HEK293 (cell line): ENCODE data around the gene ITGB1BP1.

Source experiments
- CTCF ChIA-PET: fragments of 350-600 bp; formaldehyde crosslinking; extraction: SDS; loops from one replicate; lab custom pipeline; 2021; ENCODE audit warnings: antibody characterized with exemption; lab: Yijun Ruan, JAX
- POLR2A ChIA-PET: fragments of 300-600 bp; formaldehyde crosslinking; extraction: SDS; loops from one replicate; lab custom pipeline; 2020; ENCODE audit warnings: antibody characterized with exemption, inconsistent platforms; lab: Yijun Ruan, JAX
- H3K27ac ChIP-seq: fragments of 200-500 bp; sonication (Bioruptor generic); 2 replicates; pipeline ENCODE4 v1.5.1; 2014; ENCODE audit warnings: low read depth, low read length, control low read depth, inconsistent platforms; ENCODE audit errors: extremely low read depth
- H3K36me3 ChIP-seq, 2 experiments: fragments of 200-500 bp in 1 of 2; sonication (Bioruptor generic) in 1 of 2; 1 replicate in 1 of 2; 2 replicates in 1 of 2; pipeline ENCODE4 v1.5.1; 2014 to 2017; ENCODE audit warnings: inconsistent platforms in 2 of 2, low read length in 2 of 2; ENCODE audit not compliant: control insufficient read depth in 2 of 2, insufficient read depth in 1 of 2
- H3K4me1 ChIP-seq: fragments of 200-500 bp; sonication (Bioruptor generic); 2 replicates; pipeline ENCODE4 v1.5.1; 2014; ENCODE audit warnings: mild to moderate bottlenecking, low read length, inconsistent platforms; ENCODE audit not compliant: control insufficient read depth, insufficient read depth
- H3K4me3 ChIP-seq: 2 replicates; pipeline ENCODE4 v1.5.1; 2011; ENCODE audit warnings: low read depth, mild to moderate bottlenecking, control low read depth, low read length, moderate library complexity
- H3K9me3 ChIP-seq: fragments of 200-500 bp; sonication (Bioruptor generic); 2 replicates; pipeline ENCODE4 v1.5.1; 2014; ENCODE audit warnings: low read depth, low read length, inconsistent platforms; ENCODE audit not compliant: control insufficient read depth, insufficient read depth
- GLIS1 ChIP-seq: fragments of 450-650 bp; formaldehyde crosslinking; IDR thresholded peaks from 2 replicates; pipeline ENCODE4 v1.5.1; 2016; ENCODE audit warnings: missing biosample characterization, missing genetic modification characterization
- HOXD13 ChIP-seq: sonication (generic); formaldehyde crosslinking; IDR thresholded peaks from 2 replicates; pipeline ENCODE4 v1.8.0; 2022; ENCODE audit warnings: missing genetic modification reagents, borderline replicate concordance
- KLF16 ChIP-seq: fragments of 450-650 bp; formaldehyde crosslinking; IDR thresholded peaks from 2 replicates; pipeline ENCODE4 v1.5.1; 2017; ENCODE audit warnings: missing biosample characterization, missing genetic modification characterization
- TRIM28 ChIP-seq: IDR thresholded peaks from 2 replicates; pipeline ENCODE4 v1.6.1; 2011; ENCODE audit warnings: low read length, control low read depth, borderline replicate concordance
- YY1 ChIP-seq: fragments of 450-650 bp; formaldehyde crosslinking; IDR thresholded peaks from 2 replicates; pipeline ENCODE4 v1.5.1; 2018; ENCODE audit warnings: missing biosample characterization, missing genetic modification characterization
- ZBTB17 ChIP-seq: fragments of 450-650 bp; formaldehyde crosslinking; IDR thresholded peaks from 2 replicates; pipeline ENCODE4 v1.5.1; 2016; ENCODE audit warnings: missing biosample characterization, missing genetic modification characterization
- ZFHX2 ChIP-seq: fragments of 450-650 bp; formaldehyde crosslinking; conservative IDR thresholded peaks from 2 replicates; pipeline ENCODE4 v1.5.1; 2016; ENCODE audit warnings: missing biosample characterization, missing genetic modification characterization
- ZNF138 ChIP-seq: fragments of 450-650 bp; formaldehyde crosslinking; IDR thresholded peaks from 2 replicates; pipeline ENCODE4 v1.5.1; 2016; ENCODE audit warnings: missing biosample characterization, missing genetic modification characterization, borderline replicate concordance
- ZNF146 ChIP-seq: fragments of 450-650 bp; formaldehyde crosslinking; IDR thresholded peaks from 2 replicates; pipeline ENCODE4 v1.5.1; 2016; ENCODE audit warnings: missing biosample characterization, missing genetic modification characterization
- ZNF175 ChIP-seq: fragments of 450-650 bp; formaldehyde crosslinking; IDR thresholded peaks from 2 replicates; pipeline ENCODE4 v1.5.1; 2016; ENCODE audit warnings: missing biosample characterization, missing genetic modification characterization
- ZNF184 ChIP-seq: fragments of 450-650 bp; IDR thresholded peaks from 2 replicates; pipeline ENCODE4 v1.5.1; 2018; ENCODE audit warnings: missing biosample characterization, mild to moderate bottlenecking, missing genetic modification characterization
- ZNF449 ChIP-seq: fragments of 450-650 bp; formaldehyde crosslinking; IDR thresholded peaks from 2 replicates; pipeline ENCODE4 v1.5.1; 2017; ENCODE audit warnings: missing biosample characterization, mild to moderate bottlenecking, missing genetic modification characterization, moderate library complexity
- ZNF48 ChIP-seq: fragments of 450-650 bp; formaldehyde crosslinking; IDR thresholded peaks from 2 replicates; pipeline ENCODE4 v1.5.1; 2016; ENCODE audit warnings: missing biosample characterization, missing genetic modification characterization
- ZNF488 ChIP-seq: fragments of 450-650 bp; formaldehyde crosslinking; IDR thresholded peaks from 2 replicates; pipeline ENCODE4 v1.5.1; 2016; ENCODE audit warnings: missing biosample characterization, missing genetic modification characterization
- ZNF555 ChIP-seq: fragments of 450-650 bp; formaldehyde crosslinking; conservative IDR thresholded peaks from 2 replicates; pipeline ENCODE4 v1.5.1; 2017; ENCODE audit warnings: missing biosample characterization, mild to moderate bottlenecking, missing genetic modification characterization, inconsistent platforms
- ZNF658 ChIP-seq: fragments of 450-650 bp; formaldehyde crosslinking; IDR thresholded peaks from 2 replicates; pipeline ENCODE4; 2016; ENCODE audit warnings: missing biosample characterization, missing genetic modification characterization
- TF ChIP-seq, protein P1 (sequence below): fragments of 450-650 bp; formaldehyde crosslinking; IDR thresholded peaks from 2 replicates; pipeline ENCODE4 v1.5.1; 2016; ENCODE audit warnings: missing biosample characterization, missing genetic modification characterization
- TF ChIP-seq, protein P2 (sequence below): sonication (generic); formaldehyde crosslinking; IDR thresholded peaks from 2 replicates; pipeline ENCODE4 v1.8.1; 2022; ENCODE audit warnings: mild to moderate bottlenecking, moderate library complexity, missing genetic modification reagents
- TF ChIP-seq, protein P3 (sequence below): fragments of 450-650 bp; formaldehyde crosslinking; IDR thresholded peaks from 2 replicates; pipeline ENCODE4 v1.5.1; 2016; ENCODE audit warnings: missing biosample characterization, missing genetic modification characterization

The ITGB1BP1 gene

GRCh38 chr2:9412781-9413180, 10.5 kb downstream of the ITGB1BP1 start:
- POLR2A ChIA-PET, result no interaction called here
- CTCF ChIA-PET, result no interaction called here

GRCh38 chr2:9410108-9410507, 13.2 kb downstream of the ITGB1BP1 start:
- Histone ChIP-seq H3K27ac (no peak overlapping the region), H3K4me1 (no peaks in the 10 kb centered on the region)
- POLR2A ChIA-PET, result interaction anchor here (0.7 kb wide), 1 partner anchor 235 kb away, joined by 8 read pairs; no protein-coding TSS in a partner anchor
- CTCF ChIA-PET, result no interaction called here
- no peak for TF ChIP-seq ZNF146 (tag by site-specific recombination)
- TF ChIP-seq, all 188 proteins: peak for 0
- H3K36me3 ChIP-seq, result peaks cover 0 to 66% of the 10 kb centered on the region in 2 experiments
- H3K9me3 ChIP-seq, result no peaks in the 10 kb centered on the region
- H3K4me3 ChIP-seq, result no peak overlapping the region

More at GRCh38 chr2:9412781-9413180, 10.5 kb downstream of the ITGB1BP1 start:
- TF ChIP-seq ZNF175 (no peak), KLF16 (tag by site-specific recombination) (no peak), ZNF184 (no peak), YY1 (tag by site-specific recombination) (no peak), TRIM28 (no peak), HOXD13 (CRISPR knock-in tag) (no peak), ZNF658 (no peak), ZNF555 (tag by site-specific recombination) (no peak), ZBTB17 (tag by site-specific recombination) (no peak)
- TF ChIP-seq, protein P1, sequence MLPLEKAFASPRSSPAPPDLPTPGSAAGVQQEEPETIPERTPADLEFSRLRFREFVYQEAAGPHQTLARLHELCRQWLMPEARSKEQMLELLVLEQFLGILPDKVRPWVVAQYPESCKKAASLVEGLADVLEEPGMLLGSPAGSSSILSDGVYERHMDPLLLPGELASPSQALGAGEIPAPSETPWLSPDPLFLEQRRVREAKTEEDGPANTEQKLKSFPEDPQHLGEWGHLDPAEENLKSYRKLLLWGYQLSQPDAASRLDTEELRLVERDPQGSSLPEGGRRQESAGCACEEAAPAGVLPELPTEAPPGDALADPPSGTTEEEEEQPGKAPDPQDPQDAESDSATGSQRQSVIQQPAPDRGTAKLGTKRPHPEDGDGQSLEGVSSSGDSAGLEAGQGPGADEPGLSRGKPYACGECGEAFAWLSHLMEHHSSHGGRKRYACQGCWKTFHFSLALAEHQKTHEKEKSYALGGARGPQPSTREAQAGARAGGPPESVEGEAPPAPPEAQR (tag by site-specific recombination), result no peak
- TF ChIP-seq, protein P2, sequence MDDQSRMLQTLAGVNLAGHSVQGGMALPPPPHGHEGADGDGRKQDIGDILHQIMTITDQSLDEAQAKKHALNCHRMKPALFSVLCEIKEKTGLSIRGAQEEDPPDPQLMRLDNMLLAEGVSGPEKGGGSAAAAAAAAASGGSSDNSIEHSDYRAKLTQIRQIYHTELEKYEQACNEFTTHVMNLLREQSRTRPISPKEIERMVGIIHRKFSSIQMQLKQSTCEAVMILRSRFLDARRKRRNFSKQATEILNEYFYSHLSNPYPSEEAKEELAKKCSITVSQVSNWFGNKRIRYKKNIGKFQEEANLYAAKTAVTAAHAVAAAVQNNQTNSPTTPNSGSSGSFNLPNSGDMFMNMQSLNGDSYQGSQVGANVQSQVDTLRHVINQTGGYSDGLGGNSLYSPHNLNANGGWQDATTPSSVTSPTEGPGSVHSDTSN (CRISPR knock-in tag), result no peak
- TF ChIP-seq, protein P3, sequence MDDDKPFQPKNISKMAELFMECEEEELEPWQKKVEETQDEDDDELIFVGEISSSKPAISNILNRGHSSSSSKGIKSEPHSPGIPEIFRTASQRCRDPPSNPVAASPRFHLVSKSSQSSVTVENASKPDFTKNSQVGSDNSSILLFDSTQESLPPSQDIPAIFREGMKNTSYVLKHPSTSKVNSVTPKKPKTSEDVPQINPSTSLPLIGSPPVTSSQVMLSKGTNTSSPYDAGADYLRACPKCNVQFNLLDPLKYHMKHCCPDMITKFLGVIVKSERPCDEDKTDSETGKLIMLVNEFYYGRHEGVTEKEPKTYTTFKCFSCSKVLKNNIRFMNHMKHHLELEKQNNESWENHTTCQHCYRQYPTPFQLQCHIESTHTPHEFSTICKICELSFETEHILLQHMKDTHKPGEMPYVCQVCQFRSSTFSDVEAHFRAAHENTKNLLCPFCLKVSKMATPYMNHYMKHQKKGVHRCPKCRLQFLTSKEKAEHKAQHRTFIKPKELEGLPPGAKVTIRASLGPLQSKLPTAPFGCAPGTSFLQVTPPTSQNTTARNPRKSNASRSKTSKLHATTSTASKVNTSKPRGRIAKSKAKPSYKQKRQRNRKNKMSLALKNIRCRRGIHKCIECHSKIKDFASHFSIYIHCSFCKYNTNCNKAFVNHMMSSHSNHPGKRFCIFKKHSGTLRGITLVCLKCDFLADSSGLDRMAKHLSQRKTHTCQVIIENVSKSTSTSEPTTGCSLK (tag by site-specific recombination), result no peak
- TF ChIP-seq, all 188 proteins: peak for 0
- Histone ChIP-seq H3K27ac (no peak overlapping the region), H3K4me1 (no peaks in the 10 kb centered on the region), H3K36me3 (peaks cover 0 to 60% of the 10 kb centered on the region in 2 experiments; a peak in 2 of 3 replicates), H3K9me3 (no peaks in the 10 kb centered on the region), H3K4me3 (no peak overlapping the region)

GRCh38 chr2:9408641-9409151, 14.6 kb downstream of the ITGB1BP1 start:
- H3K36me3 ChIP-seq, result peaks cover 0 to 67% of the 10 kb centered on the region in 2 experiments
- H3K4me3 ChIP-seq, result no peak overlapping the region
- no peaks in the 10 kb centered on the region for H3K9me3 ChIP-seq
- CTCF ChIA-PET, result no interaction called here
- POLR2A ChIA-PET, result interaction anchor here (1.2 kb wide), 1 partner anchor 21 kb away, joined by 4 read pairs; no protein-coding TSS in a partner anchor
- H3K4me1 ChIP-seq, result no peaks in the 10 kb centered on the region
- TF ChIP-seq ZNF449 (tag by site-specific recombination), result peak; percentile 52; the same call in 1 of the 2 replicates
- no peak for TF ChIP-seq ZNF48
- TF ChIP-seq GLIS1 (tag by site-specific recombination), result peak; percentile 67; the same call in 1 of the 2 replicates
- no peak for TF ChIP-seq ZNF175
- no peak for TF ChIP-seq ZNF138 (tag by site-specific recombination)
- TF ChIP-seq ZFHX2 (tag by site-specific recombination), result 0 out of 2 replicates have a peak, but pooled peaks have one; percentile 26
- no peak for TF ChIP-seq ZNF488 (tag by site-specific recombination)
- H3K27ac ChIP-seq, result no peak overlapping the region
